IMR-90 (cell line): ENCODE measurements around the gene ATG9B. TPM values are rescaled to one million over a fixed set of nuclear protein-coding genes. Genes with fewer than 3 reads are reported as not detected.

Experiments
- ATAC-seq: fragments of 200-7000 bp; cut with Tn5 transposase; 2 replicates; pipeline ENCODE4 v1.9.1; 2020; ENCODE audit warnings: low read depth, mild to moderate bottlenecking, moderate library complexity
- BruUV-seq: library from RNA; stranded (reverse); fragments of 400-500 nt; replicated peaks from 2 replicates; lab custom pipeline; 2021; lab: Mats Ljungman, UMichigan
- CTCF ChIA-PET: fragments of 300-600 bp; formaldehyde crosslinking; extraction: SDS; loops from one replicate; lab custom pipeline; 2021; ENCODE audit warnings: antibody characterized with exemption; lab: Yijun Ruan, JAX
- POLR2A ChIA-PET: fragments of 300-600 bp; sonication (Branson Sonifier 250); formaldehyde crosslinking; loops from one replicate; lab custom pipeline; 2022; ENCODE audit warnings: antibody characterized with exemption; ENCODE audit not compliant: unreplicated experiment; lab: Charles Lee
- DNase-seq: peaks from one replicate; pipeline ENCODE4 v3.0.0; 2013
- H2AFZ ChIP-seq: replicated peaks from 2 replicates; pipeline ENCODE3; 2013; ENCODE audit warnings: low read length, mild to moderate bottlenecking; ENCODE audit not compliant: poor library complexity
- H2AK5ac ChIP-seq: 2 replicates; pipeline ENCODE4 v1.6.1; 2013; ENCODE audit warnings: low read depth, low read length, inconsistent platforms
- H2AK9ac ChIP-seq: replicated peaks from 2 replicates; pipeline ENCODE3; 2013; ENCODE audit warnings: mild to moderate bottlenecking, low read depth, low read length, moderate library complexity; ENCODE audit not compliant: poor library complexity
- H2BK120ac ChIP-seq: 2 replicates; pipeline ENCODE4 v1.6.1; 2013; ENCODE audit warnings: low read depth, low read length, inconsistent platforms
- H2BK15ac ChIP-seq: 3 replicates; pipeline ENCODE4 v1.6.1; 2013; ENCODE audit warnings: low read depth, low read length, inconsistent platforms
- H2BK20ac ChIP-seq: 2 replicates; pipeline ENCODE4 v1.6.1; 2013; ENCODE audit warnings: low read depth, mild to moderate bottlenecking, inconsistent platforms, low read length, moderate library complexity
- H2BK5ac ChIP-seq: 2 replicates; pipeline ENCODE4 v1.6.1; 2013; ENCODE audit warnings: mild to moderate bottlenecking, low read depth, low read length, inconsistent platforms; ENCODE audit not compliant: poor library complexity, severe bottlenecking
- H3K14ac ChIP-seq: replicated peaks from 2 replicates; pipeline ENCODE4 v1.6.1; 2013; ENCODE audit warnings: low read depth, low read length, inconsistent platforms
- H3K18ac ChIP-seq: 2 replicates; pipeline ENCODE4 v1.6.1; 2013; ENCODE audit warnings: low read depth, low read length, control low read depth
- H3K23ac ChIP-seq: 2 replicates; pipeline ENCODE4 v1.6.1; 2013; ENCODE audit warnings: low read depth, low read length, inconsistent platforms
- H3K27ac ChIP-seq: 2 replicates; pipeline ENCODE4 v1.5.1; 2013; ENCODE audit warnings: mild to moderate bottlenecking, control low read depth, low read length; ENCODE audit not compliant: insufficient read depth
- H3K27me3 ChIP-seq: 2 replicates; pipeline ENCODE4 v1.6.1; 2013; ENCODE audit warnings: low read length; ENCODE audit not compliant: control insufficient read depth, insufficient read depth
- H3K36me3 ChIP-seq: 2 replicates; pipeline ENCODE4 v1.6.1; 2013; ENCODE audit warnings: low read length, mixed read lengths; ENCODE audit not compliant: control insufficient read depth, insufficient read depth
- H3K4ac ChIP-seq: 2 replicates; pipeline ENCODE4 v1.6.1; 2013; ENCODE audit warnings: low read depth, low read length, inconsistent platforms
- H3K4me1 ChIP-seq: 2 replicates; pipeline ENCODE4 v1.6.1; 2013; ENCODE audit warnings: low read length, mixed read lengths; ENCODE audit not compliant: control insufficient read depth, insufficient read depth
- H3K4me2 ChIP-seq: 2 replicates; pipeline ENCODE4 v1.6.1; 2013; ENCODE audit warnings: low read depth, mild to moderate bottlenecking, control low read depth, low read length, moderate library complexity
- H3K4me3 ChIP-seq: 2 replicates; pipeline ENCODE4 v1.5.1; 2013; ENCODE audit warnings: low read depth, mild to moderate bottlenecking, control low read depth, low read length, moderate library complexity; ENCODE audit not compliant: insufficient read depth
- H3K56ac ChIP-seq: 2 replicates; pipeline ENCODE4 v1.6.1; 2013; ENCODE audit warnings: low read length, inconsistent platforms; ENCODE audit not compliant: insufficient read depth; ENCODE audit errors: extremely low read depth
- H3K79me1 ChIP-seq, 2 experiments: 2 replicates each; pipeline ENCODE4 v1.6.1; 2013; ENCODE audit warnings: low read length in 2 of 2, inconsistent platforms in 1 of 2, low read depth in 1 of 2
- H3K9ac ChIP-seq: 2 replicates; pipeline ENCODE4 v1.6.1; 2013; ENCODE audit warnings: low read depth, low read length, control low read depth
- H3K9me1 ChIP-seq: 2 replicates; pipeline ENCODE4 v1.6.1; 2013; ENCODE audit warnings: low read length, inconsistent platforms; ENCODE audit not compliant: insufficient read depth
- H3K9me3 ChIP-seq: 2 replicates; pipeline ENCODE4 v1.6.1; 2013; ENCODE audit warnings: low read length; ENCODE audit not compliant: control insufficient read depth, insufficient read depth
- H4K20me1 ChIP-seq: 2 replicates; pipeline ENCODE4 v1.6.1; 2013; ENCODE audit warnings: low read length, inconsistent platforms; ENCODE audit not compliant: insufficient read depth
- H4K5ac ChIP-seq: 2 replicates; pipeline ENCODE4 v1.6.1; 2013; ENCODE audit warnings: mild to moderate bottlenecking, low read depth, low read length, control low read depth
- H4K8ac ChIP-seq, 2 experiments: 2 replicates each; pipeline ENCODE4 v1.6.1; 2013; ENCODE audit warnings: low read depth in 2 of 2, low read length in 2 of 2, control low read depth in 1 of 2, inconsistent platforms in 1 of 2
- H4K91ac ChIP-seq: 2 replicates; pipeline ENCODE4 v1.6.1; 2013; ENCODE audit warnings: low read depth, low read length, inconsistent platforms; ENCODE audit not compliant: insufficient read depth
- CHD1 ChIP-seq: IDR thresholded peaks from 2 replicates; pipeline ENCODE4 v1.6.1; 2012; ENCODE audit warnings: low read depth, low read length, improper control_type of control experiment
- MXI1 ChIP-seq: IDR thresholded peaks from 2 replicates; pipeline ENCODE4 v1.6.1; 2012; ENCODE audit warnings: low read depth, mild to moderate bottlenecking, low read length, moderate library complexity, borderline replicate concordance
- NFE2L2 ChIP-seq: fragments of 150-350 bp; IDR thresholded peaks from 2 replicates; pipeline ENCODE4 v1.6.1; 2016; ENCODE audit warnings: low read depth, mild to moderate bottlenecking, low read length
- POLR2A ChIP-seq: IDR thresholded peaks from 2 replicates; pipeline ENCODE4 v1.6.1; 2012; ENCODE audit warnings: mild to moderate bottlenecking, low read depth, low read length
- RCOR1 ChIP-seq: IDR thresholded peaks from 2 replicates; pipeline ENCODE4 v1.6.1; 2012; ENCODE audit warnings: mild to moderate bottlenecking, low read length, improper control_type of control experiment; ENCODE audit not compliant: insufficient replicate concordance
- RFX5 ChIP-seq: IDR thresholded peaks from 2 replicates; pipeline ENCODE4 v1.8.0; 2012; ENCODE audit warnings: low read depth, mild to moderate bottlenecking, low read length, moderate library complexity
- SMC3 ChIP-seq: fragments of 150-350 bp; IDR thresholded peaks from 2 replicates; pipeline ENCODE4 v1.6.1; 2016; ENCODE audit warnings: low read depth, mild to moderate bottlenecking, antibody characterized with exemption, low read length, moderate library complexity
- USF2 ChIP-seq: fragments of 150-350 bp; IDR thresholded peaks from 2 replicates; pipeline ENCODE4 v1.6.1; 2017; ENCODE audit warnings: mild to moderate bottlenecking, antibody characterized with exemption, low read length, low read depth
- WGBS, 2 experiments: methylation state at CpG; one replicate each; pipeline versions ENCODE4 v1.1.5 to v1.1.7; 2013; ENCODE audit warnings: missing lambda C conversion rate in 2 of 2; ENCODE audit not compliant: insufficient read length in 1 of 2; ENCODE audit errors: extremely low coverage in 2 of 2; 5-methylcytosine and 5-hydroxymethylcytosine counted together
- dilution Hi-C: fragments of 300-500 bp; cut with HindIII; formaldehyde crosslinking; loops from one replicate; pipeline ENCODE4 v1.14.3; 2018; ENCODE audit warnings: low sequenced_read_pairs; ENCODE audit not compliant: unreplicated experiment
- in situ Hi-C: fragments of 300-500 bp; cut with MboI; formaldehyde crosslinking; loops from 3 replicates; pipeline ENCODE4 v1.14.3; 2019; ENCODE audit warnings: low sequenced_read_pairs, inconsistent platforms, mixed read lengths
- intact Hi-C: fragments of 100-400 bp; cut with micrococcal nuclease; formaldehyde crosslinking; loops from 2 replicates; pipeline ENCODE4 v1.10.0; 2022
- polyA plus RNA-seq, 3 experiments: library from polyadenylated mRNA; depleted of rRNA; stranded (reverse); fragments of >200 nt; gene quantifications; 2 replicates each; pipeline ENCODE4 v1.2.3, GENCODE V29; 2012; ENCODE audit warnings: low replicate concordance in 1 of 3
- total RNA-seq: library from RNA; depleted of rRNA; stranded (reverse); fragments of >200 nt; gene quantifications from 2 replicates; pipeline ENCODE4 v1.2.3, GENCODE V29; 2012

ATG9B gene
- total and polyA plus RNA-seq, 2 of the 4 experiments (the other 2 are of a cell fraction), result 0.18 to 0.91 TPM

DNA sequence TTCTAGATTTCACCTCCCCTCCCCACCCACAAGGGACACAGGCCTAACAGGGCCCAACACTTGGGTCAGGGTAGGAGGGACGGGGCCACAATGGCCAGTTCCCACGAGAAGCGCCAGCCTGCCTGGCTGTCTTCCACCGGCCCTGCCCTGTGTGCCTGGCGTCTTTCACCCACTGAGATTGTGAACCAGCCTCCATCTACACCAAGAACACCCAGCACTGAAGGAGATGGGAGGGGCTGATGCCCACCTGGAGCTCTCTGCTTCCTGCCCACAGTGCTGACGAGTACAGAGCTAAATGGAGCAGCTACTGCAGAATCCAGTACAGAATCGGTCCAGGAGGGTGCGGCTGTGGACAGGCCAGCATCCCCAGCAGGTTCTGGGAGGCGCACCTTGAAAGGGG, 21.7 kb upstream of the ATG9B start:
- no peaks in the 10 kb centered on the region for H3K9me3 ChIP-seq
- CTCF ChIA-PET, result no interaction called here
- dilution Hi-C loops, result no loop called here

More for the DNA sequence above, 21.7 kb upstream of the ATG9B start:
- Histone ChIP-seq H4K91ac (no peak overlapping the region), H3K4me1 (peaks cover 11% of the 10 kb centered on the region; the same call in 1 of the 2 replicates), H2BK5ac (no peak overlapping the region), H3K79me1 (no peaks in the 10 kb centered on the region), H4K5ac (no peak overlapping the region), H3K4ac (no peak overlapping the region), H3K23ac (no peak overlapping the region), H3K9me1 (peaks cover 6% of the 10 kb centered on the region; the same call in 1 of the 2 replicates), H2AK9ac (peak overlapping the region; percentile 72), H2AK5ac (no peak overlapping the region), H2BK20ac (no peak overlapping the region), H2BK15ac (no peak overlapping the region), H3K56ac (no peak overlapping the region), H3K36me3 (peaks cover 12% of the 10 kb centered on the region; the same call in 1 of the 2 replicates), H4K8ac (no peak overlapping the region), H3K27me3 (no peaks in the 10 kb centered on the region; the same call in 1 of the 2 replicates), H4K20me1 (peaks cover 18% of the 10 kb centered on the region), H3K9ac (no peak overlapping the region), H3K4me3 (no peak overlapping the region), H3K14ac (no peak overlapping the region), H2AFZ (no peak overlapping the region), H2BK120ac (no peak overlapping the region), H3K27ac (no peak overlapping the region), H3K4me2 (no peak overlapping the region), H3K18ac (no peak overlapping the region)
- BruUV-seq, result no TSS peak
- DNase-seq (no peak), ATAC-seq (no peak)
- 92% methylated on average over 4 of the region's 9 CpGs; no CpG with 5 or more reads in 1 of the 2 experiments for WGBS, 2 experiments
- intact Hi-C loops (no loop called here), in situ Hi-C loops (no loop called here)
- POLR2A ChIA-PET, result no interaction called here
- no peak for TF ChIP-seq SMC3
- TF ChIP-seq CHD1, result no peak
- no peak for TF ChIP-seq POLR2A
- TF ChIP-seq RCOR1, result no peak
- no peak for TF ChIP-seq NFE2L2
- TF ChIP-seq USF2, result no peak
- TF ChIP-seq MXI1, result no peak
- no peak for TF ChIP-seq RFX5
